Keratinocyte (primary cell): Measurements from ENCODE around the gene CACNA2D4. TPM values are rescaled to one million over a fixed set of nuclear protein-coding genes. Genes with fewer than 3 reads are reported as not detected.
A peak's percentile ranks its signal among the peaks of the same experiment; 100 is the strongest.

Experiments used
- DNase-seq: peaks from one replicate; pipeline ENCODE4 v3.0.0-alpha.2; 2011; ENCODE audit warnings: low read depth, missing footprints, low spot score
- FAIRE-seq: peaks from 2 replicates; lab custom pipeline; 2011; peaks lifted over from hg19 to GRCh38; lab: Jason Lieb, UNC
- H2AFZ ChIP-seq: 2 replicates; pipeline ENCODE4 v1.6.0; 2012; ENCODE audit warnings: low read length, control low read depth, inconsistent platforms; ENCODE audit not compliant: control insufficient read depth
- H3K27ac ChIP-seq: 2 replicates; pipeline ENCODE4 v1.5.1; 2011; ENCODE audit warnings: low read length; ENCODE audit not compliant: control insufficient read depth, insufficient read depth
- H3K27me3 ChIP-seq: 3 replicates; pipeline ENCODE4 v1.6.0; 2011; ENCODE audit warnings: low read length; ENCODE audit not compliant: control insufficient read depth, insufficient read depth; ENCODE audit errors: extremely low read depth
- H3K36me3 ChIP-seq, 2 experiments: 2 replicates in 1 of 2; 3 replicates in 1 of 2; pipeline ENCODE4 v1.5.1; 2011; ENCODE audit warnings: low read length in 2 of 2, mild to moderate bottlenecking in 1 of 2; ENCODE audit not compliant: control insufficient read depth in 2 of 2, insufficient read depth in 2 of 2; ENCODE audit errors: extremely low read depth in 1 of 2
- H3K4me1 ChIP-seq: 3 replicates; pipeline ENCODE4 v1.5.1; 2011; ENCODE audit warnings: low read length; ENCODE audit not compliant: control insufficient read depth, insufficient read depth; ENCODE audit errors: extremely low read depth
- H3K4me2 ChIP-seq: 3 replicates; pipeline ENCODE4 v1.6.0; 2011; ENCODE audit warnings: low read depth, low read length; ENCODE audit not compliant: control insufficient read depth, insufficient read depth; ENCODE audit errors: extremely low read depth
- H3K4me3 ChIP-seq, 3 experiments: fragments of 200-600 bp in 1 of 3; sonication (generic) in 1 of 3; 2 replicates in 2 of 3; 3 replicates in 1 of 3; pipeline ENCODE4 v1.5.1; 2011 to 2016; ENCODE audit warnings: low read length in 3 of 3, mild to moderate bottlenecking in 3 of 3, control low read depth in 2 of 3, inconsistent platforms in 1 of 3, low read depth in 1 of 3, mixed read lengths in 1 of 3, mixed run types in 1 of 3, moderate library complexity in 1 of 3; ENCODE audit not compliant: control insufficient read depth in 2 of 3, insufficient read depth in 2 of 3; ENCODE audit errors: extremely low read depth in 1 of 3
- H3K79me2 ChIP-seq: 2 replicates; pipeline ENCODE4 v1.6.0; 2012; ENCODE audit warnings: low read length; ENCODE audit not compliant: control insufficient read depth, insufficient read depth
- H3K9ac ChIP-seq: 3 replicates; pipeline ENCODE4 v1.6.0; 2011; ENCODE audit warnings: low read length; ENCODE audit not compliant: control insufficient read depth, insufficient read depth; ENCODE audit errors: extremely low read depth
- H3K9me1 ChIP-seq: 3 replicates; pipeline ENCODE4 v1.6.0; 2011; ENCODE audit warnings: low read length; ENCODE audit not compliant: control insufficient read depth, insufficient read depth; ENCODE audit errors: extremely low read depth
- H3K9me3 ChIP-seq: 2 replicates; pipeline ENCODE4 v1.5.1; 2012; ENCODE audit warnings: low read depth, low read length; ENCODE audit not compliant: control insufficient read depth
- H4K20me1 ChIP-seq: 3 replicates; pipeline ENCODE4 v1.6.0; 2011; ENCODE audit warnings: low read length; ENCODE audit not compliant: control insufficient read depth, insufficient read depth; ENCODE audit errors: extremely low read depth
- EZH2 ChIP-seq: IDR thresholded peaks from one replicate; pipeline ENCODE4 v1.6.1; 2012; ENCODE audit warnings: inconsistent platforms, mild to moderate bottlenecking, low read length, moderate library complexity
- dilution Hi-C: fragments of 300-500 bp; cut with MboI; formaldehyde crosslinking; loops from one replicate; pipeline ENCODE4 v1.7.0; 2020; ENCODE audit warnings: low sequenced_read_pairs; ENCODE audit not compliant: extremely low pct_ligation_motif_present
- polyA plus RNA-seq, 5 experiments: library from polyadenylated mRNA; depleted of rRNA in 3 of 5; stranded (reverse) in 3 of 5; stranded (forward) in 1 of 5; unstranded in 1 of 5; fragments of >200 nt; gene quantifications; 1 replicate in 1 of 5; 2 replicates in 3 of 5; 3 replicates in 1 of 5; pipeline versions ENCODE4 v1.2.1 to v1.2.3, GENCODE V29; 2011 to 2012; ENCODE audit warnings: missing spikeins in 2 of 5, low read depth in 1 of 5, low replicate concordance in 1 of 5
- TF ChIP-seq, protein P1 (sequence below), 3 experiments: IDR thresholded peaks in 1 of 3; conservative IDR thresholded peaks in 1 of 3; optimal IDR thresholded peaks in 1 of 3; 2 replicates in 2 of 3; 3 replicates in 1 of 3; pipeline versions ENCODE3 to v1.5.1; 2011; ENCODE audit warnings: low read length in 3 of 3, mild to moderate bottlenecking in 3 of 3, moderate library complexity in 2 of 3, control low read depth in 1 of 3, inconsistent platforms in 1 of 3; ENCODE audit not compliant: insufficient read depth in 2 of 3; ENCODE audit errors: extremely low read depth in 1 of 3

Gene CACNA2D4
- polyA plus RNA-seq, 1 donor (not counting 4 experiments of a cell fraction or from before 2014, with no cell fraction given): 0.09 TPM

DNA sequence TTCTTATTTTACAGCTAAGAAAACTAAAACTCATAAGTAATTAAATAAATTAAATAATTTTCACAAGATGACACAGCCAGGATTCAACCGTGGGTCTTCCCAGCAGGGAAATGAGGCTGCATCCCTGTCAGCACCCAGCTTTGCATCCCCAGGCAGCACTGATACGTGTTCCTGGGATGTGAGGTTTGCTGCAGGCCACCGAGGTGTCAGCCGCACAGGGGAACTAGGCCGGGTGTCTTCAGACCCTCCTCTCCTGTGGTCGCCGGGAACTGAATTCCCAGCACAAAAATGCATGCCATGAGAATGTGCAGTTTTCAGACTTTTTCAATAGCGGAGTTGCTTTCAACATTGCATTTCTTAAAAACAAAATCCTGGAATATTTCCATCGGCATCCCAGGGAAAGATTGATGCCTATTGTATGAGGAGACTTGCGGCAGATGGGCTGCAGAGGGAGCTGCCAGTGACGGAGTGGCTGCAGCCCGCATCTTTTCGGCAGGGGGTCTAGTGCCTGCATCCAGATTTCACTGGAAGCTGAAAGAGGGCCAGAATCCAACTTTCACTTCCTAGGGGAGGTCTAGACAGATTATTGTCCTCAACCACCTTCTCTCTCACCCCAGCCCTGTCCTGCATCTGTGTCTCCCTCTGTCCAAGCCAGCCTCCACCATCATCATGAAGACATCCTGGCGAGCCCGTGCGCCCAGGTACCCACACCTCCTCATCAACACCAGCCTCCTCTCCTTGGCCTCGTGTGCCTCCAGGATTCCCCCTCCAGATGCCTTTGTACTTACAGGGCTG, 85.5 kb downstream of the CACNA2D4 start:
- no peak overlapping the region for H2AFZ ChIP-seq
- no peak overlapping the region for H3K4me3 ChIP-seq
- H3K4me2 ChIP-seq: no peak overlapping the region
- no peak for FAIRE-seq
- H3K9me1 ChIP-seq: no peaks in the 10 kb centered on the region
- TF ChIP-seq, protein P1, sequence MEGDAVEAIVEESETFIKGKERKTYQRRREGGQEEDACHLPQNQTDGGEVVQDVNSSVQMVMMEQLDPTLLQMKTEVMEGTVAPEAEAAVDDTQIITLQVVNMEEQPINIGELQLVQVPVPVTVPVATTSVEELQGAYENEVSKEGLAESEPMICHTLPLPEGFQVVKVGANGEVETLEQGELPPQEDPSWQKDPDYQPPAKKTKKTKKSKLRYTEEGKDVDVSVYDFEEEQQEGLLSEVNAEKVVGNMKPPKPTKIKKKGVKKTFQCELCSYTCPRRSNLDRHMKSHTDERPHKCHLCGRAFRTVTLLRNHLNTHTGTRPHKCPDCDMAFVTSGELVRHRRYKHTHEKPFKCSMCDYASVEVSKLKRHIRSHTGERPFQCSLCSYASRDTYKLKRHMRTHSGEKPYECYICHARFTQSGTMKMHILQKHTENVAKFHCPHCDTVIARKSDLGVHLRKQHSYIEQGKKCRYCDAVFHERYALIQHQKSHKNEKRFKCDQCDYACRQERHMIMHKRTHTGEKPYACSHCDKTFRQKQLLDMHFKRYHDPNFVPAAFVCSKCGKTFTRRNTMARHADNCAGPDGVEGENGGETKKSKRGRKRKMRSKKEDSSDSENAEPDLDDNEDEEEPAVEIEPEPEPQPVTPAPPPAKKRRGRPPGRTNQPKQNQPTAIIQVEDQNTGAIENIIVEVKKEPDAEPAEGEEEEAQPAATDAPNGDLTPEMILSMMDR (optimal IDR thresholded peaks at IDR 0.05 in 1 of 3, IDR thresholded peaks at IDR 0.05 in 1 of 3, conservative IDR thresholded peaks at IDR 0.05 in 1 of 3; ENCODE audit: extremely low read depth in 1 of 3, insufficient read depth in 2 of 3, low read length in 3 of 3): no peak
- no peak for TF ChIP-seq EZH2
- no peaks in the 10 kb centered on the region for H3K79me2 ChIP-seq
- no peaks in the 10 kb centered on the region for H3K36me3 ChIP-seq
- H3K9me3 ChIP-seq: no peaks in the 10 kb centered on the region
- H3K27me3 ChIP-seq: peaks cover 26% of the 10 kb centered on the region
- no peak for DNase-seq
- no peak overlapping the region for H3K27ac ChIP-seq
- dilution Hi-C loops: no loop called here
- no peaks in the 10 kb centered on the region for H4K20me1 ChIP-seq
- no peaks in the 10 kb centered on the region for H3K4me1 ChIP-seq
- no peak overlapping the region for H3K9ac ChIP-seq

DNA sequence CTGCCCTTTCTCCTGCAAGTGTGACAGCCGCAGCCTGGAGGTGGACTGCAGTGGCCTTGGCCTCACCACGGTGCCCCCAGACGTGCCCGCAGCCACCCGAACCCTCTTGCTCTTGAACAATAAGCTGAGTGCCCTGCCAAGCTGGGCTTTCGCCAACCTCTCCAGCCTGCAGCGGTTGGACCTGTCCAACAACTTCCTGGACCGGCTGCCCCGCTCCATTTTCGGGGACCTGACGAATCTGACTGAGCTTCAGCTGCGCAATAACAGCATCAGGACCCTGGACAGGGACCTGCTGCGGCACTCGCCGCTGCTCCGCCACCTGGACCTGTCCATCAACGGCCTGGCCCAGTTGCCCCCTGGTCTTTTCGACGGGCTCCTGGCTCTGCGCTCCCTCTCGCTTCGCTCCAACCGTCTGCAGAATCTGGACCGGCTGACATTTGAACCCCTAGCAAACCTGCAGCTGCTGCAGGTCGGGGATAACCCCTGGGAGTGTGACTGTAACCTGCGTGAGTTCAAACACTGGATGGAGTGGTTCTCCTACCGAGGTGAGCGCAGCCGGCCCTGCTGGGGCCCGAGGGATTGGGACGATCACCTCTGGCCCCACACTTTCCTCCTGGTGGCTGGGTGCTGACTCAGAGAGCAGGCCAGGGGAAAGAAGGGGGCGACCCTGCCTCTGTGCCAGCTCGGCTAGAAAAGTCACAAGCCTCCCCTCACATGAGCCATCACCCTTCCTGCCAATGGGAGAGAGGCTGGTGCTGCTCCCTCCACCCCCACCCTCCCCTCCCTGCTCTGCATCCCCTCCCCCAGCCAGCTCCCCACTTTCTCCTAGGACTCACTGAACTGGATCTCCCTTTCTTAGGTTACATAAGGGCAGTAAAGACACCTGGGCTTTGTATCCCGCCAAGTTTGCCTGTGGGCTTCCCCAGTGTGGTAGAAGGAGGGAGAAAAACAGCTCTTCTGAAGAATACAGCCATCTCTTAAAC, 87.2 kb downstream of the CACNA2D4 start:
- Histone ChIP-seq H3K27me3 (peaks cover 28% of the 10 kb centered on the region), H3K4me3 (no peak overlapping the region), H3K9me3 (no peaks in the 10 kb centered on the region), H3K9me1 (no peaks in the 10 kb centered on the region), H3K79me2 (no peaks in the 10 kb centered on the region), H3K27ac (no peak overlapping the region), H3K4me1 (no peaks in the 10 kb centered on the region), H4K20me1 (no peaks in the 10 kb centered on the region), H3K36me3 (no peaks in the 10 kb centered on the region), H3K4me2 (no peak overlapping the region), H2AFZ (no peak overlapping the region), H3K9ac (no peak overlapping the region)
- peak; percentile 11 for DNase-seq
- TF ChIP-seq, protein P1 (optimal IDR thresholded peaks at IDR 0.05 in 1 of 3, IDR thresholded peaks at IDR 0.05 in 1 of 3, conservative IDR thresholded peaks at IDR 0.05 in 1 of 3; ENCODE audit: extremely low read depth in 1 of 3, insufficient read depth in 2 of 3, low read length in 3 of 3): no peak
- no peak for TF ChIP-seq EZH2
- no peak for FAIRE-seq
- dilution Hi-C loops: no loop called here
